GM18499 (cell line): ENCODE results near the gene KLF6.

Experiments used
- ATAC-seq: cut with Tn5 transposase; IDR thresholded peaks from one replicate; pipeline ENCODE4 v1.9.1; 2021; ENCODE audit warnings: moderate number of reproducible peaks; ENCODE audit not compliant: insufficient read depth, unreplicated experiment

Gene KLF6

DNA sequence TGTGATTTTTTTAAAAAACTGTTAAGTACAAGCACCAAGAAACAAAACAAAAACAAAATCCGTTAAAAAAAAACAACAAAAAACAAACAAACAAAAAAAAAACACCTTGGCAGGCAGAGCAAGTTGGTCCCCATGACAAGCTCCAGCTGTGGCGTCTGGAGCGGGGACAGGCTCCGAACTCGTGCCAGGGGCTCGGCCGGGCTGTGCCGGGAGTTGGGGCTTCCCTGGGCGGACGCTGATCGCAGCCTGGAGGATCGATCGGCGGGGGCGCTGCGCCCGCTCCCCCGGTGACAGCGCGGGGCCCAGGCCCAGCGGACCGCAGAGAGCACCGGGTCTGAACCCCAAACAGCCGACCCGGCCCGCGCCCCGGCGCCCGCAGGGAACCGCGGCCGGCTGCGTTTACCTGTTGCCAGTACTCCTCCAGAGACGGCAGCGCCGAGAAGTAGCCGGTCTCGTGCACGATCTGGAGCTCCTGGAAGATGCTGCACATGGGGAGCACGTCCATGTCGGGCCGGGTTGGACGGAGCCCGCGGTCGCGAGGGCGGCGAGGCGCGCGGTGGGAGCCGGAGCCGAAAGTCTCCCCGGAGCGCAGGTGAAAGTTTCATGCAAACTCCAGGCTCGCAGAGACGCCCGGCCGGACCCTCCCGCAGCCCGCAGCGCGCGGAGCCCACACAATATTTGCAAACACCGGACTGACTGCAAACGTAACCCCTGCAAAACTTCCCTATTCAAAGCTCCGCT lies at the start of gene KLF6:
Gene KLF6 (minus strand): TSS at position 700 of the 741 bp plus-strand sequence. CDS start 195 bp downstream, at position 505.
- ATAC-seq: no peak

DNA sequence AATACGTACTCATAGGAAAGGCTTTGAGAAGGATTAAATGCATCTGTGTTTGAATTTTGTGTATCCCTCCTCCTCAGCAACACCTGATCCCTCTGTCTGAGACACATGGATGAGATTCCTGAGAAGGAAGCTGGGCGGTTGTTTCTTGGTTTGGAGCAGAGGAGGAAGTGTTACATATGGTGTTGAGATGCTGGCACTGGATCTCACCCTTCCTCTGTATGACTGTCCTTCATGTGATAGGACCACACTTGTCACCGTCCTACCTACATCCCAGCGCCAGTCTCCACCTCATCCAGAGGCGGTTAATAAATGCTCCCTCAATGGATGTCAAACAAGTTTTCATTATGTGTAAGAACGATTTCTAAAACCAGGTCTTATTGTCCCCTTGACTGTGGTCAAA lies 49.4 kb upstream of the KLF6 start:
- ATAC-seq: no peak

DNA sequence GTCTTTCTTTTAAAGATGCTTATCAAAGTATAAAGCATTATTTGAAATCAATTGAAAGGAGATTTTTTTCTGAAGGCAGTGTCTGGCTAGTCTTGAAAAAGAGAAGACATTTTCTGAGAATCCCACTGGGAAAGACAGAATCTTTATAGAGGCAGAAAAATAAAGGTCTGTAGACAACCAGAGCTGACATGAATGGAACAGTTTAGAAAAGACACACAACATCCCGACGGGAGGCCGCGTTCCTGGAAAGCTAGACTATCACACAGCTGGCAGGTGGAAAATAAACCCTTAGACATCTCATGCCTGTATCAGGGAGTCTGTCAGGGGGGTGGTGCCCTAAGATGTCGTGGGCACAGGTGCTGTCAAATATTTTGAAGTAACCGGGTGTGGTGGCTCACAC lies 48.0 kb upstream of the KLF6 start:
- ATAC-seq: no peak

DNA sequence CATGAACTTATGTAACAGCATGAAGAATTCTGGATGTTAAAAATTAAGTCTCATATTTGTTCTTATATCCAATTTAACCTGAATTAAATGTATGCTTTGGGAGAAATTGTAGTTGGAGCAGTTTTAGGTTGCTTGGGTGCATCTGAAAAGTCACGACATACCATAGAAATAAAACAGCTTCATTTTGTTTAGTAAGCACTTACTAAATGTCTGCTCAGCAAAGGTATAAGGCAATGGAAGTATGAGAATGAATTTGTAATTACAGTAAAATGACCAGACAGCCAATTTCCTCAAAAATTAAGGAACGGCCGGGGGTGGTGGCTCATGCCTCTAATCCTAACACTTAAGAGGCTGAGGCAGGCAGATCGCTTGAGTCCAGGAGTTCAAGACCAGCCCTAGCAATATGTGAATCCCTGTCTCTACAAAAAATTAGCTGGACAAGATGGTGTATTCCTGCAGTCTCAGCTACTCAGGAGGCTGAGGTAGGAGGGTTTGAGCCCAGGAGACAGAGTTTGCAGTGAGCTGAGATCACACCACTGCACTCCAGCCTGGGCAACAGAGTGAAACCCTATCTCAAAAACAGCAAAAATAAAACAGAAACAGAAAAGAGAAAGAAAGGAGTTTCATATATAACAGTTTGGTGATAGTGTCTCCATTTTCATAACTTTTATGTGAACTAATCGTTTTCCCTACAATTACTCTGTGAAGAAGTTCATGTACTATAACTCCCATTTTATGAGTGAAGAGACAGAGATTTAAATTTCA lies 47.2 kb upstream of the KLF6 start:
- no peak for ATAC-seq

DNA sequence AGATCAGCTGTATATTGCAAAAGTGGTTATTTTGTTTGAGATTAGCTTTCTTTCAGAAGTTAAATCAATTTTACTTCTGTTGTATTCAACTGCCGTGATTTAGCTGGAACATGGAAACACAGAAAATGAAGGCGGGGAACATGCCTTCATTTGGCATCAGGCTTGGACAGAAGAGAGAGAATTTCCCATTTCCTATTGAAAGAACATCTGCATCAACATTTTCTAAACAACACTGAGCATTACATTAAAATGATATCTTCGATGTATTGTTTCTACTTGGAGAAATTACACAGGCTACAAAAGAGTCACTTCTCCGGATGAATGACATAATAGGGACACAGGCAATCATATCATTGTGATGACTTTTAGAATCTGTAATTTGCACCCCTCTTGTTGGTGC lies 46.6 kb upstream of the KLF6 start:
- no peak for ATAC-seq

DNA sequence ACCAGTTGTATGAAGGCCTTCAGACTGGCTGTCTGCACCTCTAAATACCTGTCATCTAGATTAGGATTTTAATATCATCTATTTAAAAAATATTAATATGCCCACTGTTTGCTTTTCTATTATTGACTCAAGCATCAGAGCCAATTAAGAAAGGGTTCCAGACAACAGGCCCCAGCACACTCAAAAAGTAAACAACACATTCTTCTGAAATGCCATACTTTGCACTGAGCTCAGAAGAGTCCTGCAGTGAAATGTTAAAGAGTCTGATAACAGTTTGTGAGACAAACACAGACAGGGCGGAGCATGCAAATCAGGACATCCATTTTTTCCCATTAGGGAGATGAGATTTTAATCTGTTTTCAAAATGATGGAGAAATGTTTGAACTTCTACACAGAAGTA lies 45.9 kb upstream of the KLF6 start:
- no peak for ATAC-seq

DNA sequence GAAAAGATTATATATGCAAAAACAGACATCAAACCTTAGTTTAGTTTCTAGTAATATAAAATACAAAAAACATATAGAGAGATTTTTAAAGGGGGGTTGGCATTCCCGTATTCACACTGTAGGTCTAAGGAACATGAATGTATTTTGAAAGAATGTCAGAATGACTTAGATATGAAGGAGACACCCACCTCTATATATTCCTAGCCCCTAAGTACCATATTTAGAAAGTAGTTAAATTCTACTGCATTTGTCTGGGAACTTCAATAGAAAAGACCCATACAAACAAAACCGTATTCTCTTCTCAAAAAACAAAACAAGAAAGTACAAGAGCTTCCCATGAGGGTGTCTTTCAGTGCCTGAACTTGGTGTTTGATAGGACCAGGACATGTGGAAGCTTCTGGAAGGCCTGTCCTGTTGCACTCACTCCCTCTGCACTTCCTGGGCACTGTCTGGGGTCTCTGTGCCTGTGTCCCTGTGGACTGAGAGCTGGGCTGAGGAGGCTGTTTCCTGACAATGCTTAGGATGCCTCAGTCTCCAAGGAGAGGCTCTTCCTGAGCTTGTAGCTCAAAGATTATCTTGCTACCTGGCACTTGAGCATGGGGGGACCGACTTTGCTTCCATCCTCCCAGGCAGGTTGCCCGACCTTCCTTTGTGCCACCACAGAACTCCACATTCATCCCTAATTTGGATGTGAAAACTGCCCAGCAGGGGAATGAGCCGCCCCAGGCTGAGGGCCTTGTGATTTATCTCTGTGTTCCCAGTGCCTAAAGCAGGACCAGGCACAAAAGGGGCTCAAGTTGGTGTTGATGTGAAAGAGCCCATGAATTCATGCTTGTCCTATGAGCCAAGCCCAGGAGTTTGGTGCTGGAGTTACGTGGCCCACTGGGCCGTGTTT lies 44.4 kb upstream of the KLF6 start:
- ATAC-seq: no peak

DNA sequence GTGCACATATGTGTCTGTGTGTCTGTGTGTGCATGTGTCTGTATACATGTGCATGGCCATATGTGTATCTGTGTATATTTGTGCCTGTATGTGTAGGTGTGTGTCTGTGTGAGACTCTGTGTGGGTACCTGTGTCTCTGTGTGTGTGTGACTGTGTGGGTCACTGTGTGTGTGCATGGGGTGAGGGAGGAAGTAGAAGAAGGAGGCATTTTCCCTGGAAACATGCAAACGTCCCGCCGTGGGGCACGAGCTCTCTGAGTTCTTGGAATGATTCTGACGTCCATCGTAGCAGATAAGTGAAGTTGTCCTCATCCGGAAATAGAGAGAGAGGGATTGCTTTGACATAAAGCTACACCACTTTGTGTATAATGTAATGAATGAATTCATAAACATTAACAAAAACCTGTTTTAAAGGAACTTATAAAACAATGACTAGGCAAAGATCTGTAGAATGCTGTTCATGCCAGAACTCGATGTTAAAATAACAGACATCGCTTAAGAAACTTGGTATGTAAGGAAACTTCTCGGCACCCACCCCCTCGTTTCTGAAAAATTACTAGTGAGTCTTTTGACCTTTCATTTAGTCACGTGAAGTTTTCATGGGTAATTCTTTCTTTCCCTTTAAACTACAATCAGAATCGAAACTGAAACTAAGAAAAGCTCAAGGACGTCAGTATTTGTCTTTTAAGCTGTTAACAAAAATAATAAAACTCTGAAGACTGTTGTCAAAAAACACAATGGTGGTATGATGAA lies 43.6 kb upstream of the KLF6 start:
- ATAC-seq: no peak

DNA sequence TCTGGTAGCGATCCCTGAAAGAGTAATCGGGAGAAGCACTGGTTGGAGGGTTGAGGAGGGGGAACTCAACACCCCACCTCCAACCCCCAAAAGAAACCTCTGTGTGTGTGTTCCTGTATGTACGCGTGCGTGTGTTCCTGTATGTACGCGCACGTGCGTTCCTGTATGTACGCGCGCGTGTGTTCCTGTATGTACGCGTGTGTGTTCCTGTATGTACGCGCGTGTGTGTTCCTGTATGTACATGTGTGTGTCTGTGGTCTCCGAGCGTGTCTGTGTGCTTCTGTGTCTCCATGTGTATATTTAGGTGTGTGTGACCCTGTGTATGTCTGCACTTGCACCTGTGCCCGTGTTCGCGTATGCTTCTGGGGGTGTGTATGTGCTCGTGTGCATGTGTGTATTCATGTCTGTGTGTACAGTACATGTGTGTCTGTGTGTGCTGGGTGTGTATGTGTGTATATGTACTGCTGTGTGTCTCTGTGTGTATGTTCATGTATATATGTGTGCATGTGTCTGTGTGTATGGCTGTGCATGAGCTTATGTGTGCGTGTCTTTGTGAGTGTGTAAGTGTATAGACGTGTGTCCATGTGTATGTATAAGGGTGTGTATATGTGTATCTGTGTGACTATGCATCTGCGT lies 42.9 kb upstream of the KLF6 start:
- ATAC-seq: no peak

DNA sequence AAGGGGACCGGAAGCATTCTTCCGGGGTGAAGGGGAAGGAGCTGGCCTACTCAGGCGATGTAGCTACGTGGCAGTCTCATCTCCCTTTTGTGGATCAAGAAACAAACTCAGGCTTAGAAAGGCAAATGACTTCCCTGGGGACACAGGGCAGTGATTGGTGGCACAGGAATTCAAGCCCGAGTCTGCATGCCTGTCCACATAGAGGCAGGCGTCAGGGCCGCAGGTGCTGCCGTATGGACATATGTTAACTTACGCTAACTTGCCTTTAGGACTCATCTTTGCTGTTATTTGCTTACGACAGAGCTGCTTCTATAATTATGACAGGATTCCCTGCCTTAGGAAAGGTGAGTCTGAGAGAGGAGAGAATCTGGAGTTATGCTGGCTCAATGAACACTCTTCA lies 42.3 kb upstream of the KLF6 start:
- no peak for ATAC-seq

DNA sequence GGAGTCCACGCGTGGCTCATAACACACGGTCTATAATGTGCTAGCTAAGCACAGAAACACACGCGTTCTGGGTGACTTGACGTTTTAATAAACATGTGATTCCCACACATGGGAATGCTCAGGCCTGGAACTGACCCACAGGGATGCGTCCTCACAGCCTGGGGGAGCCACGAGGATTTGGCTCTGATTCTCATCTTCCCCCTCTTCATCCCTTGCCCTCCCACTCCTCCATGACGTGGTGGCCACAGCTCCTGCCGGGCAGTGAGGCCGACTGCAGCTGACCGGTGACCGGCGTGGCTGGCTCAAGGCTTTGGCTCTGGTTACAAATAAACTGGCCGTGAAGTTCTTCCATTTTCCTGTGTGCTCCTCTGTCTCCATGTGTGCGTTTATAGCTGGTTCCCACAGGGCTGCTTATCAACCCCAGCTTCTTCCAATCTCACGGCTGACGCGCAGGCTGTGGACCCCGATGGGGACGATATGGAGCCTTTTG lies 40.9 kb upstream of the KLF6 start:
- no peak for ATAC-seq

DNA sequence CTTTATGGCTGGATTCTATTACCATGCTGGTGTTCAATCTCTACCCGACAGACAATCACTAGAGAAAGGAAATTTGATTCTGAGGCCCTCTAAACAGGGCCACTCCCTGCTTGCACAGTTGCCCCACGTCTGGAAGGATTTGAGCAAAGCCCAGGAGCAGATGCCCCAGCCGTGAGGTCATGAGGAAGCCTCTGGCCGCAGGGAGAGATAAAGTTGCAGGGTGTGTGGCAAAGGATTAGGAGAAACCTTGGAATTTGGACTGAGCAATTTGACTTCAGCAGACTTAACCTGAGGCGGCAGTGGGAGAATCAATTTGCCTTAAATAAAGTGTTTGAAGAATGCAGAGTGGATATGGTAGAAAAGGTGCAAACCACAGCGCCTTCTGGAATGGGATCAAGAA lies 40.2 kb upstream of the KLF6 start:
- ATAC-seq: no peak

DNA sequence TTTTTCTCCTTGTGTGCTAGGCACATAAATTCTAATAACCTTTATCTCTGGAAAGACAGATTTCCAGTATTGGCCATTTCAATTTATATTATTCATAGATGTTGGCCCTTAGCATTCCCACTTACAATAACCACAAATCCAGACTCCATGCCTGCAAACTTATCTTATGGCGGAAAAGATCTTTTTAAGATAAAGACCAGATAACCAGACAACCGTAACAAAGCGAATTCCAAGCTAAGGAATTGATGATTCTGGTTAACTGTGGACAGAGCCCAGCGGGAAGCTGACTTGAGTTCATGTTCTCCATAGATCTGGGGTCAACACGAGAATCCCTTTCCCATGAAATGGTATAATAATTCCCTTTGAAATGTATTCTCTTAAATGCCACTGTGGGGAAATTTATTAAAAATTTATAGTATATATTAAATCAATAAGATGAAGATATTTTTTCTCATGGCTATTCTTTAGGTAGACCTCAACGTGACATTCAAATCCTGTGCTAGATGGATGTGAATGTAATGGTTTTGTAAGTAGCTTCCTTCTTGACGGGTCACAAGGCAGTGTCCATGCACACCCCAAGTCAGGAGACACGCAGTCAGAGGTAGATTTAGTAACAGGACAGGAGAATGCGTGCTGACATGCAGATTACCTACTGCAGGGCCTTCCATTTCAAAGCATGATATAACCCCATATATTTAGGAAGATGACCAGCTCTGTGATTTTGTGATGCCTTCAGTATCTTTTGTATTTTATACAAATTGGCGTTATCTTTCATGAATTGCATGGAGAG lies 37.7 kb upstream of the KLF6 start:
- ATAC-seq: no peak

DNA sequence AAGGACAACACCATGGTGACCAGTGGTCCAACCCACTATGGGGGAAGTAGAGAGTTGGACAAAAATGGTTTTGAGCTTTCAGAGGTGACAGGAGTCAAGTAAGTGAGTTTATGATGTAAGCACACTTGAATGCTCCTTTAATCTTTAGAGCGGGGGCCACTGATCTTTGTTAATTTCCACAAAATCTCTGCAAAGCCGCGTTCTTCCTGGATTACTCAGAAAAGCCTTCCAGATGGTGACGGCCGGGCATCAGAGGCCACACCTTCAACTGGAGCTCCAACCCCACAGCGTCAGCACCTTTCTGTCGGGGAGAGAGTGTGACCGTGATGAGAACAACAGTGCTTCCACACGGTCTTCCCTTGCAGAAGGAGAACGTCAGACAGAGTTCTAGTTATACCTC lies 35.2 kb upstream of the KLF6 start:
- ATAC-seq: no peak

DNA sequence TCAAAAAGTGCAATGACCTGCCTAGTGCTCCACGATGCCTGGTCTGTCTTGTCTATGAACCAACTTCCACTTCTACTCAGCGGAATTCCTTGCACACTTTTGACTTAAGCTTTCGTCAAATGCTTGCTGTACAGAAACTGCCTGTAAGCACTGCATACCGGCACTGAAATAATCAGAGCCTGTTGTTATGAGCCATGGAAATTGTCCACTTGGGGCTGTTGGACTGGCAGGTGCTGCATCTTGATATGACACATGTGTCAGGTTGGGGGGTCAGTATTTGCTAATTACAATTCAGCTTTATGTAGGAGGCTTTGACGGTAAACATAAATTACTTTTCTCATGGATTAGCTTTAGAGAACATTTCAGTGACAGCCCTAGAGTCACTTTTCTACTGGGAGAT lies 32.0 kb upstream of the KLF6 start:
- ATAC-seq: no peak

DNA sequence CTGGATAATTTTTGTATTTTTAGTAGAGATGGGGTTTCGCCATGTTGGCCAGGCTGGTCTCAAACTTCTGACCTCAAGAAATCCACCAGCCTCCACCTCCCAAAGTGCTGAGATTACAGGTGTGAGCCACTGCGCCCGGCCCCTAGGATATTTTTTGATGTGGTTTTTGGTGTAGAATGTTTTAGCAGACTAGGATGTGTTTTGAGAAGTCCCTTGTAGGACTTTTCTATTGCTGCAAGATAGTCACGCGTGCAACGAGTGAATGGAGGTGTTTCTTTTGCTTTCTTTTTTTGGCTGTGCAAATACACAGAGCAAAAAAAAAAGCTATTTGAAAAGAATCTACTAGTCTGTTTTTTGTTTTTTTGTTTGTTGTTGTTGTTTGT lies 29.8 kb upstream of the KLF6 start:
- ATAC-seq: no peak

DNA sequence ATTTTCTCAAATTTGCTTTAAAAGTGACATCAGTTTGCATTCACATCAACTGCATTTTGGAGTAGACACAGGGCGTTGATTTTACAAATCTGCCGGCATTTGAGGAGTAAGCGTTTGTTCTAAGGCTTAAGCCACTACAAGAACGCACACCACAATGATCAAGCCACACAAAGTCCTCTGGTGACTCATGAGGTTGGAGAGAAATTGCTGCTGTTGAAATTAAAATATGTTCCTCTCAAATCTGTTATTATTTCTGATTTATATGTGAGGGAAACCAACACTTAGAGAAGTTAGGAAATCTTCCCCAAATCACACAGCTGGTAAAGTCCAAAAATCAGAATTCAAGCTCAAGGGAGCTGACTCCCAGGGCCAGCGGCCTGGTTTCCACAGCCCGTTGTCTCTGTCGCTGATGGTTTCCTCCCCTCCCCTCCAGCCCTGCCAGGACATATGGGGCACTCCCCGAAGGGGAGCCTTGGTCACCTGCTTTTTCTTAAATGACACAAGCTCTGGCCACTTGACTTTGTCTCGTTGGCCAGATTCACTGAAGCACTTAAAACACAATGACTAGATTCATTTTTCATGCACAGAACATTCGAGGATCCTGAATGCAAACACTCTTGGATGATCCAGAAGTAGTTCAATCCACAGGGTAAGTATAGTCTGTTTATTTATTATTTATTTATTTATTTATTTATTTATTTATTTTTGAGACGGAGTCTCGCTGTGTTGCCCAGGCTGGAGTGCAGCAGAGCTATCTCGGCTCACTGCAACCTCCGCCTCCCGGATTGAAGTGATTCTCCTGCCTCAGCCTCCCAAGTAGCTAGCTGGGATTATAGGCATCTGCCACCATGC lies 29.2 kb upstream of the KLF6 start:
- no peak for ATAC-seq

DNA sequence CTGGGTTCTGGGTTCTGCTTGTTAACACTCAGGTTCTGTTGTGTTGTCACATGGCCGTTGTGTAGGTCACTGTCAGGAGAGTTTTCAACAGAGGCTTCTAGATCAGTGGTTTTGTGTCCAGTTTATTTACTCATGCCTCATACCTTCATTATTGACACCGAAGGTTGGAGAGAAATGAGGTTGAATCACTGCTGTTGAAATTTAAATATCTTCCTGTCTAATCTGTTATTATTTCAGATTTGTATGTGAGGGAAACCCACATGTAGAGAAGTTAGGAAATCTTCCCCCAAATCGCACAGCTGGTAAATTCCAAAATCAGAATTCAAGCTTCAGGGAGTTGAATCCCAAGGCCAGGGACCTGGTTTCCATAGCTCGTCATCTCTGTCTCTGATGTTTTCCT lies 28.3 kb upstream of the KLF6 start:
- ATAC-seq: no peak
